GM23338 (cell line): ENCODE results near the gene TLE2.

Experiments used
- CREB1 ChIP-seq: fragments of 250-450 bp; sonication (Bioruptor Pico); IDR thresholded peaks from 2 replicates; pipeline ENCODE4 v1.5.0; 2020; ENCODE audit warnings: low read depth, mild to moderate bottlenecking, moderate library complexity
- EZH2 ChIP-seq: fragments of 200-600 bp; sonication (generic); IDR thresholded peaks from one replicate; pipeline ENCODE4 v1.8.0; 2017; ENCODE audit warnings: antibody characterized with exemption, mild to moderate bottlenecking, low read depth; ENCODE audit not compliant: unreplicated experiment
- EZH2phosphoT487 ChIP-seq: fragments of 200-600 bp; sonication (generic); IDR thresholded peaks from one replicate; pipeline ENCODE4 v1.8.1; 2018; ENCODE audit warnings: antibody characterized with exemption; ENCODE audit not compliant: unreplicated experiment
- JUNB ChIP-seq: IDR thresholded peaks from one replicate; pipeline ENCODE4 v1.6.1; 2016; ENCODE audit warnings: antibody characterized with exemption; ENCODE audit not compliant: unreplicated experiment
- POLR2AphosphoS5 ChIP-seq: IDR thresholded peaks from 2 replicates; pipeline ENCODE4 v1.6.1; 2016; ENCODE audit warnings: antibody characterized with exemption, low read depth
- STAT1 ChIP-seq: IDR thresholded peaks from one replicate; pipeline ENCODE4 v1.6.1; 2016; ENCODE audit warnings: antibody characterized with exemption; ENCODE audit not compliant: unreplicated experiment
- ZNF114 ChIP-seq: fragments of 250-450 bp; sonication (Bioruptor Pico); IDR thresholded peaks from 2 replicates; pipeline ENCODE4 v1.5.0; 2020; ENCODE audit warnings: mild to moderate bottlenecking, moderate library complexity
- ZNF331 ChIP-seq: fragments of 250-450 bp; sonication (Bioruptor Pico); IDR thresholded peaks from 2 replicates; pipeline ENCODE4 v1.5.0; 2020; ENCODE audit warnings: low read depth, mild to moderate bottlenecking, moderate library complexity
- ZNF462 ChIP-seq: fragments of 250-450 bp; sonication (Bioruptor Pico); IDR thresholded peaks from 2 replicates; pipeline ENCODE4 v1.5.0; 2020; ENCODE audit warnings: mild to moderate bottlenecking, moderate library complexity
- TF ChIP-seq, protein P1 (sequence below), 2 experiments: fragments of 200-600 bp in 1 of 2; sonication (generic) in 1 of 2; conservative IDR thresholded peaks; 2 replicates each; pipeline versions ENCODE4 v1.5.1 to v1.6.1; 2016 to 2017; ENCODE audit warnings: antibody characterized with exemption in 2 of 2, low read depth in 2 of 2, mild to moderate bottlenecking in 2 of 2, moderate library complexity in 1 of 2
- TF ChIP-seq, protein P2 (sequence below): IDR thresholded peaks from one replicate; pipeline ENCODE4 v1.6.1; 2018; ENCODE audit warnings: antibody characterized with exemption; ENCODE audit not compliant: unreplicated experiment
- TF ChIP-seq, protein P3 (sequence below): IDR thresholded peaks from 2 replicates; pipeline ENCODE4 v1.6.1; 2016; ENCODE audit warnings: antibody characterized with exemption

DNA sequence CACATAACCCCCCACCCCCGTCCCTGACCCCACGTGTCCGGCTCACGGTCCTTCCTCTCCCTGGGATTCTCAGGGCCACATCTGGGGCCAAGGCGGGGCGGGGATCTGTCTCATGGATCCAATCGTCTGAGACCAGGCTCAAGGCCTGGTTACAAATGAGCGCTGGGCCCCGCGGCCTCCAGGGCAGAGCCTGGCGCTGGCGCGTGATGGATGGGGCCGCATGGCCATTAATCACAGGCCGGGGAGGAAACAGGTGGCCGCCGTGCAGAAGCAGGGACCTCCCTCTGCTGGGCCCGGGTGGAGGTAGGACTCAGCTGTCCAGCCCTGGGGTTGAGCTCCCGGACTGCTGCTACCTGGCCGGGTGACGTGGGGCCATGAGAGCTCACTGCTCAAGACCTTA, 39.0 kb upstream of the TLE2 start:
- TF ChIP-seq POLR2AphosphoS5 (no peak), ZNF331 (CRISPR knock-in tag) (no peak), EZH2phosphoT487 (no peak), EZH2 (no peak), CREB1 (no peak), ZNF462 (no peak), JUNB (no peak), STAT1 (no peak), ZNF114 (CRISPR knock-in tag) (no peak)
- TF ChIP-seq, protein P1, sequence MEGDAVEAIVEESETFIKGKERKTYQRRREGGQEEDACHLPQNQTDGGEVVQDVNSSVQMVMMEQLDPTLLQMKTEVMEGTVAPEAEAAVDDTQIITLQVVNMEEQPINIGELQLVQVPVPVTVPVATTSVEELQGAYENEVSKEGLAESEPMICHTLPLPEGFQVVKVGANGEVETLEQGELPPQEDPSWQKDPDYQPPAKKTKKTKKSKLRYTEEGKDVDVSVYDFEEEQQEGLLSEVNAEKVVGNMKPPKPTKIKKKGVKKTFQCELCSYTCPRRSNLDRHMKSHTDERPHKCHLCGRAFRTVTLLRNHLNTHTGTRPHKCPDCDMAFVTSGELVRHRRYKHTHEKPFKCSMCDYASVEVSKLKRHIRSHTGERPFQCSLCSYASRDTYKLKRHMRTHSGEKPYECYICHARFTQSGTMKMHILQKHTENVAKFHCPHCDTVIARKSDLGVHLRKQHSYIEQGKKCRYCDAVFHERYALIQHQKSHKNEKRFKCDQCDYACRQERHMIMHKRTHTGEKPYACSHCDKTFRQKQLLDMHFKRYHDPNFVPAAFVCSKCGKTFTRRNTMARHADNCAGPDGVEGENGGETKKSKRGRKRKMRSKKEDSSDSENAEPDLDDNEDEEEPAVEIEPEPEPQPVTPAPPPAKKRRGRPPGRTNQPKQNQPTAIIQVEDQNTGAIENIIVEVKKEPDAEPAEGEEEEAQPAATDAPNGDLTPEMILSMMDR (conservative IDR thresholded peaks at IDR 0.05; ENCODE audit: low read depth in 2 of 2) = no peak
- TF ChIP-seq, protein P2, sequence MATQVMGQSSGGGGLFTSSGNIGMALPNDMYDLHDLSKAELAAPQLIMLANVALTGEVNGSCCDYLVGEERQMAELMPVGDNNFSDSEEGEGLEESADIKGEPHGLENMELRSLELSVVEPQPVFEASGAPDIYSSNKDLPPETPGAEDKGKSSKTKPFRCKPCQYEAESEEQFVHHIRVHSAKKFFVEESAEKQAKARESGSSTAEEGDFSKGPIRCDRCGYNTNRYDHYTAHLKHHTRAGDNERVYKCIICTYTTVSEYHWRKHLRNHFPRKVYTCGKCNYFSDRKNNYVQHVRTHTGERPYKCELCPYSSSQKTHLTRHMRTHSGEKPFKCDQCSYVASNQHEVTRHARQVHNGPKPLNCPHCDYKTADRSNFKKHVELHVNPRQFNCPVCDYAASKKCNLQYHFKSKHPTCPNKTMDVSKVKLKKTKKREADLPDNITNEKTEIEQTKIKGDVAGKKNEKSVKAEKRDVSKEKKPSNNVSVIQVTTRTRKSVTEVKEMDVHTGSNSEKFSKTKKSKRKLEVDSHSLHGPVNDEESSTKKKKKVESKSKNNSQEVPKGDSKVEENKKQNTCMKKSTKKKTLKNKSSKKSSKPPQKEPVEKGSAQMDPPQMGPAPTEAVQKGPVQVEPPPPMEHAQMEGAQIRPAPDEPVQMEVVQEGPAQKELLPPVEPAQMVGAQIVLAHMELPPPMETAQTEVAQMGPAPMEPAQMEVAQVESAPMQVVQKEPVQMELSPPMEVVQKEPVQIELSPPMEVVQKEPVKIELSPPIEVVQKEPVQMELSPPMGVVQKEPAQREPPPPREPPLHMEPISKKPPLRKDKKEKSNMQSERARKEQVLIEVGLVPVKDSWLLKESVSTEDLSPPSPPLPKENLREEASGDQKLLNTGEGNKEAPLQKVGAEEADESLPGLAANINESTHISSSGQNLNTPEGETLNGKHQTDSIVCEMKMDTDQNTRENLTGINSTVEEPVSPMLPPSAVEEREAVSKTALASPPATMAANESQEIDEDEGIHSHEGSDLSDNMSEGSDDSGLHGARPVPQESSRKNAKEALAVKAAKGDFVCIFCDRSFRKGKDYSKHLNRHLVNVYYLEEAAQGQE = no peak
- TF ChIP-seq, protein P3, sequence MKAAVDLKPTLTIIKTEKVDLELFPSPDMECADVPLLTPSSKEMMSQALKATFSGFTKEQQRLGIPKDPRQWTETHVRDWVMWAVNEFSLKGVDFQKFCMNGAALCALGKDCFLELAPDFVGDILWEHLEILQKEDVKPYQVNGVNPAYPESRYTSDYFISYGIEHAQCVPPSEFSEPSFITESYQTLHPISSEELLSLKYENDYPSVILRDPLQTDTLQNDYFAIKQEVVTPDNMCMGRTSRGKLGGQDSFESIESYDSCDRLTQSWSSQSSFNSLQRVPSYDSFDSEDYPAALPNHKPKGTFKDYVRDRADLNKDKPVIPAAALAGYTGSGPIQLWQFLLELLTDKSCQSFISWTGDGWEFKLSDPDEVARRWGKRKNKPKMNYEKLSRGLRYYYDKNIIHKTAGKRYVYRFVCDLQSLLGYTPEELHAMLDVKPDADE = no peak
